OCI-LY7 (cell line): ENCODE measurements around the gene COBL. TPM values are rescaled to one million over a fixed set of nuclear protein-coding genes. Genes with fewer than 3 reads are reported as not detected.

Source experiments
- Bru-seq: library from RNA; stranded (reverse); fragments of 400-500 nt; gene quantifications from one replicate; lab custom pipeline; 2021; lab: Mats Ljungman, UMichigan
- BruChase-seq, 2 experiments: library from RNA; stranded (reverse); fragments of 400-500 nt; gene quantifications; one replicate each; lab custom pipeline; 2021; lab: Mats Ljungman, UMichigan
- BruUV-seq: library from RNA; stranded (reverse); fragments of 400-500 nt; replicated peaks from 2 replicates; lab custom pipeline; 2021; lab: Mats Ljungman, UMichigan
- CTCF ChIA-PET: fragments of 300-600 bp; sonication (Branson Sonifier 250); formaldehyde crosslinking; loops from one replicate; lab custom pipeline; 2022; ENCODE audit warnings: antibody characterized with exemption; ENCODE audit not compliant: unreplicated experiment; lab: Charles Lee
- POLR2A ChIA-PET: fragments of 300-600 bp; sonication (Branson Sonifier 250); formaldehyde crosslinking; loops from one replicate; lab custom pipeline; 2022; ENCODE audit warnings: antibody characterized with exemption; lab: Charles Lee
- DNase-seq: peaks from one replicate; pipeline ENCODE4 v3.0.0-alpha.2; 2015; ENCODE audit warnings: low spot score
- H2AFZ ChIP-seq: fragments of 200-600 bp; sonication (generic), shearing (Covaris generic); 2 replicates; pipeline ENCODE4 v1.6.1; 2014; ENCODE audit warnings: mild to moderate bottlenecking, antibody characterized with exemption, low read length, moderate library complexity
- H3K27ac ChIP-seq: fragments of 200-600 bp; sonication (generic); 2 replicates; pipeline ENCODE4 v1.5.1; 2014; ENCODE audit warnings: mixed run types, low read depth, mild to moderate bottlenecking, moderate library complexity, low read length, inconsistent platforms; ENCODE audit not compliant: poor library complexity, severe bottlenecking
- H3K36me3 ChIP-seq: fragments of 200-600 bp; sonication (generic); 2 replicates; pipeline ENCODE4 v1.6.1; 2014; ENCODE audit warnings: mild to moderate bottlenecking, antibody characterized with exemption, low read length, moderate library complexity, mixed read lengths; ENCODE audit not compliant: insufficient read depth
- H3K4me1 ChIP-seq: fragments of 200-600 bp; sonication (generic); 2 replicates; pipeline ENCODE4 v1.5.1; 2014; ENCODE audit warnings: mild to moderate bottlenecking, low read length; ENCODE audit not compliant: insufficient read depth, poor library complexity, severe bottlenecking
- H3K4me2 ChIP-seq: fragments of 200-600 bp; sonication (generic); 2 replicates; pipeline ENCODE4 v1.6.1; 2014; ENCODE audit warnings: mild to moderate bottlenecking, low read length
- H3K4me3 ChIP-seq: fragments of 200-600 bp; sonication (generic); 2 replicates; pipeline ENCODE4 v1.5.1; 2014; ENCODE audit warnings: mild to moderate bottlenecking, low read depth, low read length; ENCODE audit not compliant: poor library complexity, severe bottlenecking
- H3K79me2 ChIP-seq: fragments of 200-600 bp; sonication (generic); 2 replicates; pipeline ENCODE4 v1.6.1; 2016; ENCODE audit warnings: low read depth, mild to moderate bottlenecking, low read length, moderate library complexity, mixed read lengths; ENCODE audit not compliant: insufficient read depth
- H3K9me2 ChIP-seq: fragments of 200-600 bp; sonication (generic); 2 replicates; pipeline ENCODE4 v1.6.1; 2016; ENCODE audit warnings: mild to moderate bottlenecking, low read length, mixed read lengths; ENCODE audit not compliant: insufficient read depth
- H3K9me3 ChIP-seq: fragments of 200-600 bp; sonication (generic); 2 replicates; pipeline ENCODE4 v1.6.1; 2014; ENCODE audit warnings: mild to moderate bottlenecking, mixed run types, low read length, mixed read lengths
- H4K20me1 ChIP-seq: fragments of 200-600 bp; sonication (generic); 2 replicates; pipeline ENCODE4 v1.6.1; 2014; ENCODE audit warnings: mild to moderate bottlenecking, antibody characterized with exemption, low read length, moderate library complexity, mixed read lengths; ENCODE audit not compliant: insufficient read depth
- CTCF ChIP-seq: fragments of 200-600 bp; sonication (generic); conservative IDR thresholded peaks from 2 replicates; pipeline ENCODE4 v1.5.1; 2014; ENCODE audit warnings: mild to moderate bottlenecking, antibody characterized with exemption, low read length, moderate library complexity, mixed read lengths
- EZH2phosphoT487 ChIP-seq: fragments of 200-600 bp; sonication (generic); IDR thresholded peaks from 2 replicates; pipeline ENCODE4 v1.6.1; 2018; ENCODE audit warnings: low read depth, borderline replicate concordance, mild to moderate bottlenecking, mixed run types, antibody characterized with exemption, low read length, moderate library complexity, mixed read lengths
- intact Hi-C: fragments of 100-400 bp; cut with micrococcal nuclease; formaldehyde crosslinking; loops from one replicate; pipeline ENCODE4 v1.10.0; 2022; ENCODE audit not compliant: unreplicated experiment
- long read RNA-seq: library from polyadenylated mRNA; stranded (forward); transcript quantifications from one replicate; pipeline ENCODE4 v2.0.0, GENCODE V29; 2022
- total RNA-seq, 2 experiments: library from RNA; depleted of rRNA in 1 of 2; stranded (reverse); fragments of >200 nt in 1 of 2; shearing (Covaris generic) in 1 of 2; gene quantifications; 2 replicates each; pipeline ENCODE4 v1.2.3, GENCODE V29; 2014 to 2022

Gene COBL
- not detected in 2 replicates for total RNA-seq (2014; rRNA removed; shearing (Covaris generic))
- not detected in 2 replicates for total RNA-seq (2022)
- percentile 9 among the genes with signal in this experiment for Bru-seq, nascent RNA
- BruChase-seq, experiment 1, labeled RNA remaining after a 6-hour chase = percentile 5 among the genes with signal in this experiment
- percentile 8 among the genes with signal in this experiment for BruChase-seq, experiment 2, labeled RNA remaining after a 2-hour chase
- long read RNA-seq = 0 reads

- Histone ChIP-seq H3K4me1 (no peaks in the 10 kb centered on the region), H3K27ac (no peak within 1 kb of the TSS), H3K9me2 (no peaks in the 10 kb centered on the region), H3K36me3 (no peaks in the 10 kb centered on the region), H2AFZ (no peak within 1 kb of the TSS), H3K4me2 (no peak within 1 kb of the TSS), H3K79me2 (no peaks in the 10 kb centered on the region), H4K20me1 (no peaks in the 10 kb centered on the region), H3K4me3 (no peak within 1 kb of the TSS), H3K9me3 (no peaks in the 10 kb centered on the region)
- POLR2A ChIA-PET = no interaction called here
- CTCF ChIA-PET = no interaction called here
- DNase-seq = no peak
- TF ChIP-seq CTCF (no peak), EZH2phosphoT487 (no peak)
- no TSS peak for BruUV-seq
- intact Hi-C loops = no loop called here
Measured at GRCh38 chr7:51316666-51317581, at the start of gene COBL. TSS of gene COBL (minus strand) at chr7:51316809. CDS start at chr7:51316633, 176 bp downstream.

GRCh38 chr7:51366172-51366728, 49.6 kb upstream of the COBL start:
- Histone ChIP-seq H2AFZ (no peak overlapping the region), H3K9me3 (no peaks in the 10 kb centered on the region), H4K20me1 (no peaks in the 10 kb centered on the region), H3K4me2 (no peak overlapping the region), H3K4me3 (no peak overlapping the region), H3K9me2 (no peaks in the 10 kb centered on the region), H3K36me3 (no peaks in the 10 kb centered on the region), H3K27ac (no peak overlapping the region), H3K4me1 (no peaks in the 10 kb centered on the region), H3K79me2 (no peaks in the 10 kb centered on the region)
- intact Hi-C loops = loop anchor here (2.0 kb wide), 1 partner anchor 203 kb away; no protein-coding TSS in a partner anchor
- ChIA-PET CTCF (no interaction called here), POLR2A (no interaction called here)
- TF ChIP-seq EZH2phosphoT487 (no peak), CTCF (no peak)
- no peak for DNase-seq
- BruUV-seq = no TSS peak
